IMR-90 (cell line): Measurements from ENCODE around the gene BPIFB1. TPM values are rescaled to one million over a fixed set of nuclear protein-coding genes. Genes with fewer than 3 reads are reported as not detected.

Experiments
- ATAC-seq: fragments of 200-7000 bp; cut with Tn5 transposase; 2 replicates; pipeline ENCODE4 v1.9.1; 2020; ENCODE audit warnings: low read depth, mild to moderate bottlenecking, moderate library complexity
- BruUV-seq: library from RNA; stranded (reverse); fragments of 400-500 nt; replicated peaks from 2 replicates; lab custom pipeline; 2021; lab: Mats Ljungman, UMichigan
- CTCF ChIA-PET: fragments of 300-600 bp; formaldehyde crosslinking; extraction: SDS; loops from one replicate; lab custom pipeline; 2021; ENCODE audit warnings: antibody characterized with exemption; lab: Yijun Ruan, JAX
- POLR2A ChIA-PET: fragments of 300-600 bp; sonication (Branson Sonifier 250); formaldehyde crosslinking; loops from one replicate; lab custom pipeline; 2022; ENCODE audit warnings: antibody characterized with exemption; ENCODE audit not compliant: unreplicated experiment; lab: Charles Lee
- DNase-seq: peaks from one replicate; pipeline ENCODE4 v3.0.0; 2013
- H2AFZ ChIP-seq: replicated peaks from 2 replicates; pipeline ENCODE3; 2013; ENCODE audit warnings: low read length, mild to moderate bottlenecking; ENCODE audit not compliant: poor library complexity
- H2AK5ac ChIP-seq: 2 replicates; pipeline ENCODE4 v1.6.1; 2013; ENCODE audit warnings: low read depth, low read length, inconsistent platforms
- H2AK9ac ChIP-seq: replicated peaks from 2 replicates; pipeline ENCODE3; 2013; ENCODE audit warnings: mild to moderate bottlenecking, low read depth, low read length, moderate library complexity; ENCODE audit not compliant: poor library complexity
- H2BK120ac ChIP-seq: 2 replicates; pipeline ENCODE4 v1.6.1; 2013; ENCODE audit warnings: low read depth, low read length, inconsistent platforms
- H2BK15ac ChIP-seq: 3 replicates; pipeline ENCODE4 v1.6.1; 2013; ENCODE audit warnings: low read depth, low read length, inconsistent platforms
- H2BK20ac ChIP-seq: 2 replicates; pipeline ENCODE4 v1.6.1; 2013; ENCODE audit warnings: low read depth, mild to moderate bottlenecking, inconsistent platforms, low read length, moderate library complexity
- H2BK5ac ChIP-seq: 2 replicates; pipeline ENCODE4 v1.6.1; 2013; ENCODE audit warnings: mild to moderate bottlenecking, low read depth, low read length, inconsistent platforms; ENCODE audit not compliant: poor library complexity, severe bottlenecking
- H3K14ac ChIP-seq: replicated peaks from 2 replicates; pipeline ENCODE4 v1.6.1; 2013; ENCODE audit warnings: low read depth, low read length, inconsistent platforms
- H3K18ac ChIP-seq: 2 replicates; pipeline ENCODE4 v1.6.1; 2013; ENCODE audit warnings: low read depth, low read length, control low read depth
- H3K23ac ChIP-seq: 2 replicates; pipeline ENCODE4 v1.6.1; 2013; ENCODE audit warnings: low read depth, low read length, inconsistent platforms
- H3K27ac ChIP-seq: 2 replicates; pipeline ENCODE4 v1.5.1; 2013; ENCODE audit warnings: mild to moderate bottlenecking, control low read depth, low read length; ENCODE audit not compliant: insufficient read depth
- H3K27me3 ChIP-seq: 2 replicates; pipeline ENCODE4 v1.6.1; 2013; ENCODE audit warnings: low read length; ENCODE audit not compliant: control insufficient read depth, insufficient read depth
- H3K36me3 ChIP-seq: 2 replicates; pipeline ENCODE4 v1.6.1; 2013; ENCODE audit warnings: low read length, mixed read lengths; ENCODE audit not compliant: control insufficient read depth, insufficient read depth
- H3K4ac ChIP-seq: 2 replicates; pipeline ENCODE4 v1.6.1; 2013; ENCODE audit warnings: low read depth, low read length, inconsistent platforms
- H3K4me1 ChIP-seq: 2 replicates; pipeline ENCODE4 v1.6.1; 2013; ENCODE audit warnings: low read length, mixed read lengths; ENCODE audit not compliant: control insufficient read depth, insufficient read depth
- H3K4me2 ChIP-seq: 2 replicates; pipeline ENCODE4 v1.6.1; 2013; ENCODE audit warnings: low read depth, mild to moderate bottlenecking, control low read depth, low read length, moderate library complexity
- H3K4me3 ChIP-seq: 2 replicates; pipeline ENCODE4 v1.5.1; 2013; ENCODE audit warnings: low read depth, mild to moderate bottlenecking, control low read depth, low read length, moderate library complexity; ENCODE audit not compliant: insufficient read depth
- H3K56ac ChIP-seq: 2 replicates; pipeline ENCODE4 v1.6.1; 2013; ENCODE audit warnings: low read length, inconsistent platforms; ENCODE audit not compliant: insufficient read depth; ENCODE audit errors: extremely low read depth
- H3K79me1 ChIP-seq, 2 experiments: 2 replicates each; pipeline ENCODE4 v1.6.1; 2013; ENCODE audit warnings: low read length in 2 of 2, inconsistent platforms in 1 of 2, low read depth in 1 of 2
- H3K9ac ChIP-seq: 2 replicates; pipeline ENCODE4 v1.6.1; 2013; ENCODE audit warnings: low read depth, low read length, control low read depth
- H3K9me1 ChIP-seq: 2 replicates; pipeline ENCODE4 v1.6.1; 2013; ENCODE audit warnings: low read length, inconsistent platforms; ENCODE audit not compliant: insufficient read depth
- H3K9me3 ChIP-seq: 2 replicates; pipeline ENCODE4 v1.6.1; 2013; ENCODE audit warnings: low read length; ENCODE audit not compliant: control insufficient read depth, insufficient read depth
- H4K20me1 ChIP-seq: 2 replicates; pipeline ENCODE4 v1.6.1; 2013; ENCODE audit warnings: low read length, inconsistent platforms; ENCODE audit not compliant: insufficient read depth
- H4K5ac ChIP-seq: 2 replicates; pipeline ENCODE4 v1.6.1; 2013; ENCODE audit warnings: mild to moderate bottlenecking, low read depth, low read length, control low read depth
- H4K8ac ChIP-seq, 2 experiments: 2 replicates each; pipeline ENCODE4 v1.6.1; 2013; ENCODE audit warnings: low read depth in 2 of 2, low read length in 2 of 2, control low read depth in 1 of 2, inconsistent platforms in 1 of 2
- H4K91ac ChIP-seq: 2 replicates; pipeline ENCODE4 v1.6.1; 2013; ENCODE audit warnings: low read depth, low read length, inconsistent platforms; ENCODE audit not compliant: insufficient read depth
- POLR2A ChIP-seq: IDR thresholded peaks from 2 replicates; pipeline ENCODE4 v1.6.1; 2012; ENCODE audit warnings: mild to moderate bottlenecking, low read depth, low read length
- WGBS, 2 experiments: methylation state at CpG; one replicate each; pipeline versions ENCODE4 v1.1.5 to v1.1.7; 2013; ENCODE audit warnings: missing lambda C conversion rate in 2 of 2; ENCODE audit not compliant: insufficient read length in 1 of 2; ENCODE audit errors: extremely low coverage in 2 of 2; 5-methylcytosine and 5-hydroxymethylcytosine counted together
- dilution Hi-C: fragments of 300-500 bp; cut with HindIII; formaldehyde crosslinking; loops from one replicate; pipeline ENCODE4 v1.14.3; 2018; ENCODE audit warnings: low sequenced_read_pairs; ENCODE audit not compliant: unreplicated experiment
- in situ Hi-C: fragments of 300-500 bp; cut with MboI; formaldehyde crosslinking; loops from 3 replicates; pipeline ENCODE4 v1.14.3; 2019; ENCODE audit warnings: low sequenced_read_pairs, inconsistent platforms, mixed read lengths
- intact Hi-C: fragments of 100-400 bp; cut with micrococcal nuclease; formaldehyde crosslinking; loops from 2 replicates; pipeline ENCODE4 v1.10.0; 2022
- polyA plus RNA-seq, 3 experiments: library from polyadenylated mRNA; depleted of rRNA; stranded (reverse); fragments of >200 nt; gene quantifications; 2 replicates each; pipeline ENCODE4 v1.2.3, GENCODE V29; 2012; ENCODE audit warnings: low replicate concordance in 1 of 3
- total RNA-seq: library from RNA; depleted of rRNA; stranded (reverse); fragments of >200 nt; gene quantifications from 2 replicates; pipeline ENCODE4 v1.2.3, GENCODE V29; 2012

BPIFB1 gene
- total and polyA plus RNA-seq, 2 of the 4 experiments (the other 2 are of a cell fraction): not detected

DNA sequence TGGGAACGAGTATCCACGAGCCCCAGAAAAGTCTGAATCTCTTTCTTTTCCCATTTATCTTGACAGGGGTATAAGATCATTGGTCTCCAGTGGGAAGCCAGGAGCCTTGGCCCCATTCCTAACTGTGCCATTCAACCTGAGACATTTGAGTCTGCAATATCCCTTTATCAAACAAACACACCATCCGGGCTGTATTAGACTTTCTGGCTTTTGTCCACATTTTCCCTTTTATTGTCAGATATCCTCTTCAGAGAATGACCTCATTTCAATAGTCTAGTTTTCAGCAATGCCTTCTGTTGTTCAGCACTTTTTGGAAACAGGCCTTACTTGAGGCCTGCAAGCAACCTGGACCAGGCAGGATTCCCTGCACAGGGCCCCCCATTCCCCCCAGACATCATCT is 31.5 kb upstream of the BPIFB1 start:
- Histone ChIP-seq H3K23ac (no peak overlapping the region), H3K27ac (no peak overlapping the region), H2BK15ac (no peak overlapping the region), H3K36me3 (no peaks in the 10 kb centered on the region), H3K27me3 (no peaks in the 10 kb centered on the region), H3K4me1 (no peaks in the 10 kb centered on the region), H4K5ac (no peak overlapping the region), H3K79me1 (no peaks in the 10 kb centered on the region), H2BK120ac (no peak overlapping the region), H2AFZ (no peak overlapping the region), H4K20me1 (no peaks in the 10 kb centered on the region), H4K91ac (no peak overlapping the region), H2AK9ac (no peak overlapping the region), H3K9me1 (no peaks in the 10 kb centered on the region), H3K9me3 (no peaks in the 10 kb centered on the region), H2BK5ac (no peak overlapping the region), H3K4ac (no peak overlapping the region), H3K56ac (no peak overlapping the region), H3K9ac (no peak overlapping the region), H3K14ac (no peak overlapping the region), H4K8ac (no peak overlapping the region), H2BK20ac (no peak overlapping the region), H3K18ac (no peak overlapping the region), H3K4me3 (no peak overlapping the region), H3K4me2 (no peak overlapping the region), H2AK5ac (no peak overlapping the region)
- TF ChIP-seq POLR2A: no peak
- ChIA-PET POLR2A (no interaction called here), CTCF (no interaction called here)
- DNase-seq (no peak), ATAC-seq (no peak)
- WGBS, 2 experiments: 100% methylated on average over 1 of the region's 3 CpGs; no CpG with 5 or more reads in 1 of the 2 experiments
- no TSS peak for BruUV-seq
- intact Hi-C loops: no loop called here
- in situ Hi-C loops: no loop called here
- dilution Hi-C loops: no loop called here
